Activated T-helper 1 cell treated with anti-CD3 and anti-CD28 coated beads, Interleukin-2, amount 50 U/mL, for 16 hours (primary cell): ENCODE data around the gene GTF2H4.
A peak's percentile ranks its signal among the peaks of the same experiment; 100 is the strongest.

Experiments
- DNase-seq, 2 donors: peaks; one replicate each; pipeline ENCODE4 v3.0.0-alpha.2; 2020; ENCODE audit warnings: low read depth in 1 of 2, low spot score in 1 of 2

GTF2H4 gene

DNA sequence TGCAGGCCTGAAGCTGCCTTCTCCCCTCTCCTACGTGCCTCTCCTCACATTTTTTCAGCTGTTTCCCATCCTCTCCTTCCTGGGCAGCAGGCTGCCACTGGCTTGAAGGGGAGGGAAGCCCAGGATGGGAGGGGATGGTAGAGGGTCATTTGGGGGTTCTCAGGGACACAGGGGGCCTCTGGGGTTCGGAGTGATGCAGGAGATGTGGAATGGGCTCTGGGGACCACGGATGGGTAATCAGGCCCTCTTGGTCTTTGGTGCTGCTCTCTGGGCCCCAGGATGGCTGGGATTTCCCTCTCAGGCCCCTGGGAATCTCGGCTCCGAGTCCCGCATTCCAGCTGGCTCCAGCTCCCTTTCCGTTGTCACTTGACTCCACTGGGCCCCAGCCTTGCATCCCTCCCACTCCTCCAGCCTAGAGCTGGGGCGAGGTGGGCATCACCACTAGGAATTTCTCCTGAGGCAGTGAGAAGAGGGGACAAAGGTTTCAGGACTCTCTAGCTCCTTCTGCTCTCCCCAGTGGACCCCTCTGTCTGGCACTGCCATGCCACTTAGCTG, 25.7 kb upstream of the GTF2H4 start:
- DNase-seq, result no peak

DNA sequence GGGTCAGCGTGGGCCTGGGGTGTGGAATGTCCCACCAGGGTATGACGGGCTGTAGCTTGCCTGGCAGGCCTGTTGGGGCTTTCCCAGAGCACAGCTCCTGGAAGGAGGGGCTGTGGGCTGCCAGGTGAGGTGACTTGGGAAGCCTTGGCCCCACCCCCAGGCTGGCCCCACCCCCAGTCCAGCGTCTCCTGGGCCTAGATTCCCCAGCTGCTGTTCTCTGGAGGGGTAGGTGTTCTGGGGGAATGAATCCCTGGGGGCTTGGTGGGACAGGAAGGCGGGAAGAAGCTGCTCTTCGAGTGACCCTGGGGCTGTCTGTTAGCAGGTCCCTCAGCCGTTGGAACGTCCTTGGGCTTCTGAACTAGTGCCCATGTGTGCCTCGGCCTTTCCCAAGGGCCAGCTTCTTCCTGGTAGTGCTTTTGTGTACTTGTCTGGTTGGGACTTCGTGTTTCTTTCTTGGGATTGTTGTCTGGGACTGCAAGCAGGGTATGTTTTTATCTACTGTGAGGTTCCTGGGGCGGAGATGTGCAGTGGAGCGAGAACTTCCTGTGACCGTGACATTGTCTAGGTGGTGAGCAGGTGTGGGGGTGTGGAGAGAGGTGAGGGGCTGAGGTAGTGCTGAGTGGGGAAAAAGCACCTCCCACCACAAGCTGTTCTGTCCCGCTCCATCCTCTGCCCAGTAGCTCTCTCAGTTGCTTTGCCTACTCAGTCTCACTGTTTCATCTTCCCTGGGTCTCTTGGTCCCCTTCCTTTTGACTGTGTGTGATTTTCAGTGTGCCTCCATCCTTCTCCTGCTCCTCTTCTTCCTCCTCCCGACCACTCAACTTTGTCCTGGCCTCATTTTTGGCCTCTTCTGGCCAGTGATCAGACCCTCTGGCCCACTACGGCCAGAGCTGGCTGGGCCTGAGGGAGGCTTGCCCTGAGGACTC, 25.0 kb upstream of the GTF2H4 start:
- no peak for DNase-seq

DNA sequence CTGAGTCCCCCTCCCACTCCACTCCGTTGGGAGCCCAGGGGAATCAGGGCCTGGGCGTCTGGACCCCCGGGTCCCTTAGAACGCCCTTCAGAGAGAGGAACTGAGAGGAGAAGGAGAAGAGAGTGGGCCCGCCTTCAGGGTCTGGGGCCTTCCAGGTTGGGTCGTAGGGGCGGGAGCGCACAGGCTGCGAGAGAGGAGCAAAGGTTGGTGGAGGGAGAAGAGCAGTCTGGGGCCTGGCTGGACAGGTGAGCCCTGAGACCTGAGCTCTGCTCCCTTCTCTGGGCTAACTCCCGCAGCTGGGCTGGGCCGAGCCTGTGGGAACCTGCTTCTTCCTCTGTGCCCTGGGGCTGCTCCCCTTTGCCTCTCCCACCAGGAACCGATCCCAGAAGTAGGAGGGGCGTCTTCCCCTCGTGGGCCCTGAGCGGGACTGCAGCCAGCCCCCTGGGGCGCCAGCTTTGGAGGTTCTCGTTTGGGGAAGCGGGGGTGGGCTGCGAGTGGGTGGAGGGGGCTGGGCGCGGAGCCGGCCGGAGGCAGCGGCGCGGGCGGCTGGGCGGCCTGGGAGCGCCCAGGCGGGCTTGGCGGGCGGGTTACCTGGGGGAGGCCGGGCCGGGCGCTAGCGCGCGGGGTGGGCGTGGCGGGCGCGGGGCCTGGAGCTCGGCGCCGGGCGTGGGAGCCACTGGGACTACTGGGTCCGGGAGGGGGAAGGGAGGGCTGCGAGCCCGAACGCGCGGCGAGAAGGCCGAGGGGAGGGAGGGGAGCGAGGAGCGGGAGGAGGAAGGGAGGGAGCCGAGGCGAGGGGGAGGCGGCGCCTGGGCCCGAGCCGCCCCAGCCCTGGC, 24.1 kb upstream of the GTF2H4 start, which contains the start of gene DDR1:
DDR1 (plus strand) TSS at position 835 of the 836 bp plus-strand sequence. CDS start 4,211 bp downstream, outside the sequence.
- peak; percentile 18 to 21 for DNase-seq

DNA sequence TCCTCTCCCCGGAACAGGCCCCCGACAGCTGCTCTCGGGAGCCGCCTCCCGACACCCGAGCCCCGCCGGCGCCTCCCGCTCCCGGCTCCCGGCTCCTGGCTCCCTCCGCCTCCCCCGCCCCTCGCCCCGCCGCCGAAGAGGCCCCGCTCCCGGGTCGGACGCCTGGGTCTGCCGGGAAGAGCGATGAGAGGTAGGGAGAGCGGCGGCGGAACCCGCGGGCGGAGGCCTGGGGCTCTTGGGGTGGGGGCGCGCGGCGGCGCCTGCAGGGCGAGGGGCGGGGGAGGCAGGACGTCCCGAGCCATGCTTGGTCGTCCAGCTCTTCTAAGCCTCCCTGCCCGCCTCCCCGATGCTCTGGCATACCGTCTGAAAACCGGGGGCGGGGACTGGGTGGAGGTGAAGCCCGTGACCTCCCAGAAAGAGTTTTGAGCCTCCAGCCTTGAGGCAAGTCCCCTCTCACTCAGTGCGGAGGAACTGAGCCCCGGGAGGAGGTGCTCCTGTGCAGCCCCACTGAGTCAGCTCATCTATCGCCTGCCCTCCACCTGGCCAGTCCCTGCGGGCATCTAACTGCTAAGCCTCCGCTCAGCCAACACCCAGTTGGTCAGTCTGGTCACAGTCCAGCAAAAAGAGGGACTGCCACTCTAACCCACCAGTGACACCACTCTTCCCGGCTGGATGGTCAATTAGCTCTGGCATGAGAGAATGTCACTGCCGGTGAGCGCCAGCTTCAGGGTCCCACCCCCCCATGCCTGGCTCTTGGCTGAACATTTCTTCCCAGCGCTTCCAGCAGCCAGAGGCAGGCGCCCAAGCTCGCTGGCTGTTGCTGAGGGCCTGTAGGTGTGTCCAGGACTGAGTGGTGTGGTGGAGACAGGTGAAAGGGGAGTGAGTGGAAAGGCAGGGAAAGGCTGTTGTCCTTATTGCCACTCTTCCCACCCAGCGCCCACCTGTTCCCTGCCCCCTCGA, 23.2 kb upstream of the GTF2H4 start:
- DNase-seq, result peak in 1 of 2 donors; percentile 15

DNA sequence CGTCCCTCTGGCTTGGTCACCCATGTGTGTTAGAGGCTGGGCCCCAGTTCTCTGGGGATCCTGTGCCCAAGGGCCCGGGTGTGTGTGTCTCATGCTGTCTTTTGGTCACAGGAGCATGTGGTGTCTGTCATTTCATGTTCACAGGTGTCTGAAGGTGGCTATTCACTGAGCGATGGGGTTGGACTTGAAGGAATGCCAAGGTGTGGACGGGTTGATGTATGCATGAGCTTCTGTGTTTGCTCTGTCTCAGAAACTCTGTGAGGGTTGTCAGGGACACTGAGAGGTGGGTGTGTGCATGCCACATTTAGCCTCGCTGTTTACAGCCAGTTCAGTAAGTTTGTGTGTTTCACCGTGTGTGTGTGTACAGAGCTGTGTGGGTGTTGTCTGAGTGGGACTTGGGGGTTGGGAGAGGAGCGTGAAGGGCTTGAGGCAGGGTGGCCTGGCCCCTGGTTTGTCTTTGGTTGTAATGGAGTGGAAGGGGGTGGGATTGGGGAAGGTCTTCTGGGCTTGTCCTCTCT, 22.5 kb upstream of the GTF2H4 start:
- no peak for DNase-seq

DNA sequence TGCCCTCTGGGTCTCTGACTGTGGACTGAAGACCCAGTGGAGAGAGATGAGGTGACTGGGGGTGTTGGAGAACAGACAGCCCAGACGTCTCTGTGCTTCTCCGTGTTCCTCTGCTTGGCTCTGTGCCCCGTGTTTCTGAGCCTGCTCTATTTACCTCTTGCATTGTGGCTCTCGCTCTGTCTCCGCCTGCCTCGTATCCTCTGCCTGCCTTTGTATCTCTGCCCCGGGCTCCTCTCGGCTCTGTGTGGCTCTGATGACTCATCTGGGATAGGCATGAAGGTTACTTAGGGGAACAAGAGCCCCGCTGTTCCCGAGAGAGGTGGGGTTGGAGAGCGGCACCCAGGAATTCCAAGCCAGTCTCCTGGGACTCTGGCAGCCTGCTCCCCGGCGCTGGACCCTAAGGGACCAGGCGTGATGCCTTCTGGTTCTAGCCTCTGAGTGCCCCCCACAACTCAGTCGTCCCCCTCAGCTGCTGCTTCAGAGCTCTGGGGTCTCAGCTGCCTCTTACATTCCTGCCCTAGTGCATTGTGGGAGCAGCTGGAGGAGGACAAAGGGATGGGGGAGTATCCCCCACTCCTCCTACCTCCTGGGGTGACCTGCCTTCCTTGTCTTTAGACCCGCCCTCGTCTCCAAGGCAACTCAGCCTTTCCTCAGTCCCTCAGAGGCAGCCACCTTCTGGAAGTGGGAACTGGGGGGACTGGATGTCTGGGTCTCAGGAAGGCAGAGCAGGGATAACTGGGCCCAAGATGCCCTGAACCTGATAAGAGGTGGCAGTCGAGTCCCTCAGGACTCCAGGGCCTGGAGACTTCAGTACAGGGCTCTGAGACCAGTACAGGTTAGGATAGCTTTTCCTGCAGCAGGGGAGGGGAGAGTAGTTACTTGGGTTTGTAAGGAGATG, 21.8 kb upstream of the GTF2H4 start:
- DNase-seq, result no peak

DNA sequence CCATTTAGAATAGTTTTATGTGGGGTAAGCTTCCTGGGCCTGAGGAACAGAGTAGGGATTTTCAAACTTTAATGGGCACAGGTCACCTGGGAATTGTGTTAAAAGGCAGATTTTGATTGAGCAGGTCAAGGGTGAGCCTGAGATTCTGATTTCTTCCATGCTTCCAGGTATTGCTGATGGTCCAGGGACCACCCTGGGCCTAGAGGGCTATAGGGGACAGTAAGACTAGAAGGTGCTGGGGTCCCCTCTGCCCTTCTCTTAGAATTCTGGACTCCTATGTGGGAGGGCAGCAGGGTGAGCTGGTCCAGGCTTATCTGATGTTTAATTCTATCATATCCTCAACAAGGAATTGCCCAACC, 21.1 kb upstream of the GTF2H4 start:
- DNase-seq, result no peak

DNA sequence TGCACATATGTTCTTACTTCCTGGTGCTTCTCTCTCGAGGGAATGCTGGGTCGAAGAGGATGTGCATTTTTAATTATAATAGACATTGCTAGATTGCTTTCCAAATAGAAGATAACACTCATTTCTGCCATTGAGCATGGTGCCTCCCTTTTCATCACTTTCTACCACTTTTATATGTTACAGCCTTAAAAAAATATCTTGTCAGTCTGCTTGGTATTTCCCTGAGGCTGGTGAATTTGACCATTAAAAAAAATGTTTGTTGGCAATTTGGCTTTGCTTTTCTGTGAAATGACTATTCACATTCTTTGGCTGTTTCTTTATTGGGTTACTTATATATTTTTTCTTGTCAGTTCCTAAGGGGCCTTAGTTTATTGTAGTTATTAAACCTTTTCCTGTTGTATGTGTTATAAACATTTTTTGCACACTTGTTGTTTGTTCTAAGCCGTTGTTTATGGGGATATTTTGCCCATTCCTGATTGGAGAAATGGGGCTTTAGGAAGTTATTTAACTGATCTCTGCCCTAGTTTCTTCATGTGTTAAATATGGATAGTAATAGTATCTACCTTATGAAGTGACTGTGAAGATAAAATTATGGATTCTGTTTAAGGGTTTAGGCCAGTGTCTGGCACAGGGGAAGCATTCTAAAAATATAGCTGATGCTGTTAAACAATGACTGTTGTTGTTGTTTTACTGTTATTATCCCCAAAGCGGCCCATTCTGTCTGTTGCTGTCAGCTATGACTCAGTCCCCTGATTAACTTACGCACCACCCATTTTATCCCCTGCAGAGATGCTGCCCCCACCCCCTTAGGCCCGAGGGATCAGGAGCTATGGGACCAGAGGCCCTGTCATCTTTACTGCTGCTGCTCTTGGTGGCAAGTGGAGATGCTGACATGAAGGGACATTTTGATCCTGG, 19.8 kb upstream of the GTF2H4 start:
- no peak for DNase-seq

DNA sequence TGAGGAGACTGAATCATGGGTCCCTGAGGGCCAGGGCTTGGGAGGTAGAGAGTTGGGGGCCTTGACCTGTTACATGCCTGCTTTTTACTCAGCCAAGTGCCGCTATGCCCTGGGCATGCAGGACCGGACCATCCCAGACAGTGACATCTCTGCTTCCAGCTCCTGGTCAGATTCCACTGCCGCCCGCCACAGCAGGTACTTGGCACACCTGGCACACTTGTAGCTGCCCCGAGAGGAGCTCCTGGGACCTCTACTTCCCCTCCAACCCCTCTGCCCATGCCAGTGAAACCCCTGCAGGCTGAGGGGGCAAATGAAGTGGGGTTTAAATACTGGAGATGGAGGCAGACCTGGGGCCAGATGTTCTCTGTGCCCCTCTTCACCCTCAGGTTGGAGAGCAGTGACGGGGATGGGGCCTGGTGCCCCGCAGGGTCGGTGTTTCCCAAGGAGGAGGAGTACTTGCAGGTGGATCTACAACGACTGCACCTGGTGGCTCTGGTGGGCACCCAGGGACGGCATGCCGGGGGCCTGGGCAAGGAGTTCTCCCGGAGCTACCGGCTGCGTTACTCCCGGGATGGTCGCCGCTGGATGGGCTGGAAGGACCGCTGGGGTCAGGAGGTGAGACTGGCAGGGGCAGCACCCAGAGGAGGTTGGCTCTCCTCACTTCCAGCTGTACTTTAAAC, 19.1 kb upstream of the GTF2H4 start:
- no peak for DNase-seq

DNA sequence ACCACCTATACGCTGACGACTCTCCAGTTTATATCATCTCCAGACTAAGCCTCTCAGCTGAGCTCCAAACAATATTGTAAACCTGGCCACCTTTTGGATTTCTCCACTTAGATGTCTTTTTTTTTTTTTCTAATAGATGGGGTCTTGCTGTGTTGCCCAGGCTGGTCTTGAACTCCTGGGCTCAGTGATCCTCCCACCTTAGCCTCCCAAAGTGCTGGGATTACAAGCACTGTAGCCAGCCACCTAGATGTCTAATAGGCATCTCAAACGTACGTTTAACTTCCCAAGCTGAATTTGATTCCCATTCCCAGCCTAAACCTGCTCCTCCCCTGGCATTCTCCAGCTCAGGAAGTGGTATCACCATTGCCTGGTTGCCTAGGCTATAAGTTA, 18.5 kb upstream of the GTF2H4 start:
- no peak for DNase-seq

DNA sequence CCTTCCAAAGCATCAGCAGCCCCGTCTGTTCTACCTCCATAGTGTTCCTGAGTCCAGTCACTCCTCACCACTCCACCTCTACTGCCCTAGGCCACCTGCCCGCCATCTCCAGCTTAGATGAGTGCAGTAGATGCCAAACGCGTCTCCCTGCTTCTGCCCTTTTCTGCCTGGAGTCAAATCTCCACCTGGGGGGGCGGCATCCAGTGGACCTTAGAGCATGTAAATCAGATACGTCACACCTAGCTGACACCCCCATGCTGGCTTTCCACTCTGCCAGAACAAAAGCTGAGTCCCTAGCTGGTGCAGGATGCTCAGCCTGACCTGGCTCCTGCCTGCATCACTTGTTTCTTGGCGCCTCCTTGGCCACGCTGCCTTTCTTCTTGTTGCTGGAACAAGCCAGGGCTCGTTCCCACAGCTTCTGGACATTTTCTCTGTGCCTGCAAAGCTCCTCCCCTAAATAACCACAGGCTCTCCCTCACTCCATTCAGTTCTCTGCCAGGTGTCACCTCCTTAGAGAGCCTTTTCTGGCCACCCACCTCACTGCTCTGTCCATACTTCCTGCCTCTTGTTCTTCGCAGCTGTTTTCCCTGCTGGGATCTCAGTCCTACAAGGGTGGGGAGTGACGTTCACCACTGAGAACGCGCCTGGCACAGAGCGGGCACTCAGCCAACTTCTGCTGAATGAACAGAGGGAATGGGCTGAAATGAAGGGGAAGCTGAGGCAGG, 17.9 kb upstream of the GTF2H4 start:
- no peak for DNase-seq

DNA sequence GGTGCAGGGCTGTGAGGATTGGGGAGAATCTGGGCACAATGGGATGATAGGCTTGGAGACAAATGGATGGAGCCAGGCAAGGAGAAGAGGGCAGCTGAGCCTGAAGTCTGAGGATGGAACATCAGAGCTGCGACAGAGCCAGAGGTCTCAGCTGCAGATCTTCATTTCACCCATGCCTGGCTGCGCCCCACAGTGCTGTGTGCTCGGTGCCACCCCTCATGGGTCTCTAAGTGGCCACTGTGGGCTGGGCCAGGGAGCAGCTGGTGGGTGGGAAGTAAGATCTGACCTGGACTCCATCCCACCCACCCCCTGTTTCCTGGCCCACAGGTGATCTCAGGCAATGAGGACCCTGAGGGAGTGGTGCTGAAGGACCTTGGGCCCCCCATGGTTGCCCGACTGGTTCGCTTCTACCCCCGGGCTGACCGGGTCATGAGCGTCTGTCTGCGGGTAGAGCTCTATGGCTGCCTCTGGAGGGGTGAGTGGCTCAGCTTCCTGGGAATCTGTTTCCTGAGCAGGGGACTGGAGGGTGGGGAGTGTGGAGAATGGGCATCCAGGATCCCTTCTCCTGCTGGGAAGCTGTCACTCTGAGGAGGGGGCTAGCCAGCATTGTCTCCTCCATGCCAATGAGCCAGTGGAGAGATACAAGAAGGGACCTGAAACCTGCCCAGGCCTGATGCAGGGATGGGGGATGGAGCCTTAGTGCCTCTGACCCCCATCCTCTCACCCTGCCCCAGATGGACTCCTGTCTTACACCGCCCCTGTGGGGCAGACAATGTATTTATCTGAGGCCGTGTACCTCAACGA, 17.2 kb upstream of the GTF2H4 start:
- DNase-seq, result no peak

DNA sequence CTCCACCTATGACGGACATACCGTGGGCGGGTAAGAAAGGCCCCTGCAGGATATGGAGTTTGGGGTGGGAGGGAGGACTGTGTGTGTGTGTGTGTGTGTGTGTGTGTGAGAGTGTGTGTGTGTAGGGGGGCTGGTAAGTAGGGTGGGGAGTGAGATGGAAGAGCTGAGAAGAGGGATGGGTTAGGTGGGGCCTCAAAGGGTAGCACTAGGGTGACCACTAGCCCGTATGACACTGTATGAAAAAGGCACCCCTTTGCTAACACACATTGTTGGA, 16.6 kb upstream of the GTF2H4 start:
- no peak for DNase-seq

DNA sequence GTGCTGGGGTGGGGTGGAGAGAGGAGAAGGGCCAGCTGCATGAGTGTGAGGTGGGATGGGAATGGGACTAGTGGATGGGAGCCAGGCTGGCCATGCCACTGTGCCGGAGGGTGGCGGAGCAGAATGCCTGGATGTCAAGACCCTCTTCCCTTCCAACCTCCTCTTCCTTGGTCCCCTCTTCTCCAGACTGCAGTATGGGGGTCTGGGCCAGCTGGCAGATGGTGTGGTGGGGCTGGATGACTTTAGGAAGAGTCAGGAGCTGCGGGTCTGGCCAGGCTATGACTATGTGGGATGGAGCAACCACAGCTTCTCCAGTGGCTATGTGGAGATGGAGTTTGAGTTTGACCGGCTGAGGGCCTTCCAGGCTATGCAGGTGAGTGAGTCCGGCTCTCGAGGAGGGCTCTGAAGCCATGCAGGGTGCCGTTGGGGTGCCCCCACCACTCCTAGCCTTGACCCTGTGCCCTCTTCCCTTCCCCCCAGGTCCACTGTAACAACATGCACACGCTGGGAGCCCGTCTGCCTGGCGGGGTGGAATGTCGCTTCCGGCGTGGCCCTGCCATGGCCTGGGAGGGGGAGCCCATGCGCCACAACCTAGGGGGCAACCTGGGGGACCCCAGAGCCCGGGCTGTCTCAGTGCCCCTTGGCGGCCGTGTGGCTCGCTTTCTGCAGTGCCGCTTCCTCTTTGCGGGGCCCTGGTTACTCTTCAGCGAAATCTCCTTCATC, 16.0 kb upstream of the GTF2H4 start:
- DNase-seq, result no peak

DNA sequence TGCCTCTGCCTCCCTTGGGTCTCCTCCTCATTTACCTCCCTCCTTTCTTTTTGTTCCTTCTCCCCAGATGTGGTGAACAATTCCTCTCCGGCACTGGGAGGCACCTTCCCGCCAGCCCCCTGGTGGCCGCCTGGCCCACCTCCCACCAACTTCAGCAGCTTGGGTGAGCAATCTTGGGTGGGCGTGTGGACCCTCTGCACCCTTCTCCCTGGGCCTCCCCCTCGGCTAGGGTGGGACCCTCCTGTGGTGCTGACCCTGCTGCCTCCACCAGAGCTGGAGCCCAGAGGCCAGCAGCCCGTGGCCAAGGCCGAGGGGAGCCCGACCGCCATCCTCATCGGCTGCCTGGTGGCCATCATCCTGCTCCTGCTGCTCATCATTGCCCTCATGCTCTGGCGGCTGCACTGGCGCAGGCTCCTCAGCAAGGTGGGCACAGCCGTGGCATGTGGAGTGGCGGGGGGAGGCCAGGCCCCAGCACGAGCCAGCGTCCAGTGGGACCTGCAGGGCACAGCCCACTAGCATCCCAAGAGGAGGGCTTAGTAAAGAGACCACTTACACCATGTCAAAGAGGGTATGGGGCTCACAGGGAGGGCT, 14.9 kb upstream of the GTF2H4 start:
- no peak for DNase-seq

DNA sequence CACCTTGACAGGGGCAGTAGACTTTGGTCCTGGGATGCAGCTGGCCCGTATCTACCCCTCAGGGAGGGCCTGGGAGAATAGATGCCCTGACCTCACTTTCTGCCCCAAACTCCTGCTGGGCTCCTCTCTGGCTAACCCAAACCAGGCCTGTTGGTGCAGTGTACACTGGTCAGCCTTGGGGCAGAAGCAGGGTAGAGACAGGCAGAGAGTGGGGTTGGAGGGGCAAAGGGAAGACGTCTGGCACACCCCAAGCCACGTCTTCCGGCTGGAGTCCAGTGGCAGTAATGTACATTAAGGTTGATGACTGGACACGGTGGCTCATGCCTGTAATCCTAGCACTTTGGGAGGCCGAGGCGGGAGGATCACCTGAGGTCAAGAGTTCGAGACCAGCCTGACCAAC, 14.3 kb upstream of the GTF2H4 start:
- DNase-seq, result no peak
